HCT116 (cell line): ENCODE measurements around the gene LAMTOR1. TPM values are rescaled to one million over a fixed set of nuclear protein-coding genes. Genes with fewer than 3 reads are reported as not detected.

Source experiments
- ATAC-seq: fragments of 200-7000 bp; cut with Tn5 transposase; 2 replicates; pipeline ENCODE4 v1.9.1; 2020; ENCODE audit warnings: mild to moderate bottlenecking, moderate library complexity
- BruUV-seq: library from RNA; stranded (reverse); fragments of 400-500 nt; replicated peaks from 2 replicates; lab custom pipeline; 2021; lab: Mats Ljungman, UMichigan
- CTCF ChIA-PET: fragments of 300-600 bp; sonication (Branson Sonifier 250); formaldehyde crosslinking; loops from one replicate; lab custom pipeline; 2021; ENCODE audit warnings: antibody characterized with exemption; lab: Charles Lee
- POLR2A ChIA-PET: fragments of 300-600, 350-600 bp; sonication (Branson Sonifier 250); formaldehyde crosslinking; loops from one replicate; lab custom pipeline; 2021; ENCODE audit warnings: antibody characterized with exemption; lab: Charles Lee
- RAD21 ChIA-PET, 2 experiments: fragments of 300-600 bp; sonication (Branson Sonifier 250); formaldehyde crosslinking; loops; one replicate each; lab custom pipeline; 2023; ENCODE audit warnings: low total read pairs in 2 of 2; ENCODE audit not compliant: uncharacterized antibody in 2 of 2, unreplicated experiment in 2 of 2, low non-redundant PET in 1 of 2; lab: Charles Lee
- DNase-seq: peaks from one replicate; pipeline ENCODE4 v3.0.0-alpha.2; 2010; ENCODE audit warnings: low read depth, low spot score
- H2AFZ ChIP-seq: fragments of 200-600 bp; shearing (Covaris generic), sonication (generic); 2 replicates; pipeline ENCODE4 v1.6.1; 2017; ENCODE audit warnings: low read depth, mixed run types, mixed read lengths, antibody characterized with exemption, low read length; ENCODE audit not compliant: poor library complexity, severe bottlenecking
- H3K27ac ChIP-seq: 2 replicates; pipeline ENCODE4 v1.5.1; 2012; ENCODE audit warnings: low read depth, low read length
- H3K27me3 ChIP-seq: fragments of 200-600 bp; sonication (generic); 2 replicates; pipeline ENCODE4 v1.6.1; 2016; ENCODE audit warnings: mixed run types, low read length, mixed read lengths; ENCODE audit not compliant: insufficient read depth
- H3K36me3 ChIP-seq, 2 experiments: fragments of 200-500 bp in 1 of 2; fragments of 200-600 bp in 1 of 2; sonication (Bioruptor generic) in 1 of 2; sonication (generic) in 1 of 2; 2 replicates each; pipeline versions ENCODE4 v1.5.1 to v1.6.1; 2014 to 2016; ENCODE audit warnings: low read length in 2 of 2, inconsistent platforms in 1 of 2, mixed read lengths in 1 of 2, mixed run types in 1 of 2; ENCODE audit not compliant: insufficient read depth in 2 of 2, control insufficient read depth in 1 of 2
- H3K4me1 ChIP-seq, 2 experiments: fragments of 200-600 bp in 1 of 2; sonication (generic) in 1 of 2; 2 replicates each; pipeline versions ENCODE4 v1.5.1 to v1.6.1; 2012 to 2017; ENCODE audit warnings: low read length in 2 of 2, inconsistent platforms in 1 of 2, mild to moderate bottlenecking in 1 of 2, mixed read lengths in 1 of 2, mixed run types in 1 of 2, moderate library complexity in 1 of 2; ENCODE audit not compliant: insufficient read depth in 2 of 2, control insufficient read depth in 1 of 2
- H3K4me2 ChIP-seq: fragments of 200-600 bp; sonication (generic); 2 replicates; pipeline ENCODE4 v1.6.1; 2017; ENCODE audit warnings: mixed run types, low read length, mixed read lengths
- H3K4me3 ChIP-seq, 2 experiments: fragments of 200-600 bp in 1 of 2; sonication (generic) in 1 of 2; replicated peaks in 1 of 2; 2 replicates each; pipeline ENCODE4 v1.5.1; 2011 to 2016; ENCODE audit warnings: low read length in 2 of 2, control low read depth in 1 of 2, low read depth in 1 of 2, mild to moderate bottlenecking in 1 of 2, mixed read lengths in 1 of 2, mixed run types in 1 of 2
- H3K79me2 ChIP-seq: fragments of 200-600 bp; sonication (generic); 2 replicates; pipeline ENCODE4 v1.6.1; 2017; ENCODE audit warnings: mild to moderate bottlenecking, mixed run types, low read length, moderate library complexity, mixed read lengths; ENCODE audit not compliant: insufficient read depth
- H3K9ac ChIP-seq: fragments of 200-600 bp; sonication (generic); 2 replicates; pipeline ENCODE4 v1.6.1; 2016; ENCODE audit warnings: low read length, mixed read lengths
- H3K9me2 ChIP-seq: fragments of 200-600 bp; sonication (generic), shearing (Covaris generic); 2 replicates; pipeline ENCODE4 v1.6.1; 2017; ENCODE audit warnings: mixed run types, mild to moderate bottlenecking, moderate library complexity; ENCODE audit not compliant: insufficient read depth
- H3K9me3 ChIP-seq, 2 experiments: fragments of 200-500 bp in 1 of 2; fragments of 200-600 bp in 1 of 2; sonication (Bioruptor generic) in 1 of 2; sonication (generic) in 1 of 2; 2 replicates each; pipeline ENCODE4 v1.6.1; 2014 to 2017; ENCODE audit warnings: low read length in 2 of 2, mixed read lengths in 2 of 2, inconsistent platforms in 1 of 2, low read depth in 1 of 2, mild to moderate bottlenecking in 1 of 2, mixed run types in 1 of 2, moderate library complexity in 1 of 2; ENCODE audit not compliant: control insufficient read depth in 1 of 2, insufficient read depth in 1 of 2
- H4K20me1 ChIP-seq: fragments of 200-600 bp; sonication (generic), shearing (Covaris generic); 2 replicates; pipeline ENCODE4 v1.6.1; 2017; ENCODE audit warnings: mixed run types, mild to moderate bottlenecking, moderate library complexity; ENCODE audit not compliant: insufficient read depth
- ATF3 ChIP-seq: IDR thresholded peaks from 2 replicates; pipeline ENCODE4 v1.6.1; 2012
- CBX3 ChIP-seq: IDR thresholded peaks from 2 replicates; pipeline ENCODE4 v1.6.1; 2012; ENCODE audit warnings: low read depth
- CEBPB ChIP-seq: IDR thresholded peaks from 2 replicates; pipeline ENCODE4 v1.6.1; 2012; ENCODE audit warnings: low read depth
- EZH2 ChIP-seq: fragments of 200-600 bp; sonication (generic); IDR thresholded peaks from 2 replicates; pipeline ENCODE4 v1.6.1; 2017; ENCODE audit warnings: antibody characterized with exemption, mixed run types
- EZH2phosphoT487 ChIP-seq: fragments of 200-600 bp; IDR thresholded peaks from 2 replicates; pipeline ENCODE4 v1.6.1; 2018; ENCODE audit warnings: antibody characterized with exemption, borderline replicate concordance
- FOSL1 ChIP-seq: IDR thresholded peaks from 2 replicates; pipeline ENCODE4 v1.6.1; 2012; ENCODE audit warnings: low read depth
- MAX ChIP-seq: IDR thresholded peaks from 2 replicates; pipeline ENCODE4 v1.6.1; 2012
- POLR2A ChIP-seq: IDR thresholded peaks from 2 replicates; pipeline ENCODE4 v1.7.0; 2011; ENCODE audit warnings: borderline replicate concordance; ENCODE audit not compliant: insufficient read depth, insufficient read length; ENCODE audit errors: extremely low read depth
- POLR2AphosphoS5 ChIP-seq: IDR thresholded peaks from 2 replicates; pipeline ENCODE4 v1.6.1; 2011; ENCODE audit warnings: mild to moderate bottlenecking, low read depth, low read length, moderate library complexity
- RAD21 ChIP-seq: IDR thresholded peaks from 2 replicates; pipeline ENCODE4 v1.6.1; 2012; ENCODE audit warnings: low read depth, mild to moderate bottlenecking
- SIN3A ChIP-seq: IDR thresholded peaks from 2 replicates; pipeline ENCODE4 v1.6.1; 2012; ENCODE audit warnings: low read depth
- SP1 ChIP-seq: IDR thresholded peaks from 2 replicates; pipeline ENCODE4 v1.6.1; 2012; ENCODE audit warnings: low read depth
- TCF7L2 ChIP-seq: IDR thresholded peaks from 2 replicates; pipeline ENCODE4 v1.7.0; 2011; ENCODE audit warnings: borderline replicate concordance, inconsistent platforms; ENCODE audit not compliant: insufficient read depth, insufficient read length; ENCODE audit errors: extremely low read depth
- ZFX ChIP-seq: fragments of 450-650 bp; IDR thresholded peaks from 2 replicates; pipeline ENCODE4 v1.6.1; 2017
- intact Hi-C: fragments of 100-400 bp; cut with micrococcal nuclease; formaldehyde crosslinking; loops from 2 replicates; pipeline ENCODE4 v1.10.0; 2022
- total RNA-seq: library from RNA; stranded (reverse); gene quantifications from one replicate; pipeline ENCODE4 v1.2.1, GENCODE V29; 2021; ENCODE audit not compliant: unreplicated experiment
- TF ChIP-seq, protein P1 (sequence below): IDR thresholded peaks from 2 replicates; pipeline ENCODE4 v1.6.1; 2011; ENCODE audit warnings: mild to moderate bottlenecking, low read length, moderate library complexity; ENCODE audit not compliant: insufficient replicate concordance; ENCODE audit errors: extremely low read depth
- TF ChIP-seq, protein P2 (sequence below): IDR thresholded peaks from 2 replicates; pipeline ENCODE4 v1.6.1; 2012; ENCODE audit warnings: low read depth

LAMTOR1 gene
- total RNA-seq, 1 experiment from 2014 or later: 63.9 TPM

- H3K9me3 ChIP-seq: no peaks in the 10 kb centered on the region
- H3K4me2 ChIP-seq: no peak overlapping the region
- POLR2A ChIA-PET: interaction anchor here (0.6 kb wide), 1 partner anchor 187 kb away, joined by 3 read pairs; no protein-coding TSS in a partner anchor
- H3K4me3 ChIP-seq: no peak overlapping the region
- no peak for TF ChIP-seq TCF7L2
- no peak for TF ChIP-seq POLR2AphosphoS5
- no peak for TF ChIP-seq ZFX
- no peak for TF ChIP-seq EZH2
- TF ChIP-seq RAD21: no peak
- TF ChIP-seq ATF3: no peak
- TF ChIP-seq POLR2A: no peak
- no peak for TF ChIP-seq EZH2phosphoT487
- TF ChIP-seq, protein P1, sequence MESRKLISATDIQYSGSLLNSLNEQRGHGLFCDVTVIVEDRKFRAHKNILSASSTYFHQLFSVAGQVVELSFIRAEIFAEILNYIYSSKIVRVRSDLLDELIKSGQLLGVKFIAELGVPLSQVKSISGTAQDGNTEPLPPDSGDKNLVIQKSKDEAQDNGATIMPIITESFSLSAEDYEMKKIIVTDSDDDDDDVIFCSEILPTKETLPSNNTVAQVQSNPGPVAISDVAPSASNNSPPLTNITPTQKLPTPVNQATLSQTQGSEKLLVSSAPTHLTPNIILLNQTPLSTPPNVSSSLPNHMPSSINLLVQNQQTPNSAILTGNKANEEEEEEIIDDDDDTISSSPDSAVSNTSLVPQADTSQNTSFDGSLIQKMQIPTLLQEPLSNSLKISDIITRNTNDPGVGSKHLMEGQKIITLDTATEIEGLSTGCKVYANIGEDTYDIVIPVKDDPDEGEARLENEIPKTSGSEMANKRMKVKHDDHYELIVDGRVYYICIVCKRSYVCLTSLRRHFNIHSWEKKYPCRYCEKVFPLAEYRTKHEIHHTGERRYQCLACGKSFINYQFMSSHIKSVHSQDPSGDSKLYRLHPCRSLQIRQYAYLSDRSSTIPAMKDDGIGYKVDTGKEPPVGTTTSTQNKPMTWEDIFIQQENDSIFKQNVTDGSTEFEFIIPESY: no peak
- TF ChIP-seq, protein P2, sequence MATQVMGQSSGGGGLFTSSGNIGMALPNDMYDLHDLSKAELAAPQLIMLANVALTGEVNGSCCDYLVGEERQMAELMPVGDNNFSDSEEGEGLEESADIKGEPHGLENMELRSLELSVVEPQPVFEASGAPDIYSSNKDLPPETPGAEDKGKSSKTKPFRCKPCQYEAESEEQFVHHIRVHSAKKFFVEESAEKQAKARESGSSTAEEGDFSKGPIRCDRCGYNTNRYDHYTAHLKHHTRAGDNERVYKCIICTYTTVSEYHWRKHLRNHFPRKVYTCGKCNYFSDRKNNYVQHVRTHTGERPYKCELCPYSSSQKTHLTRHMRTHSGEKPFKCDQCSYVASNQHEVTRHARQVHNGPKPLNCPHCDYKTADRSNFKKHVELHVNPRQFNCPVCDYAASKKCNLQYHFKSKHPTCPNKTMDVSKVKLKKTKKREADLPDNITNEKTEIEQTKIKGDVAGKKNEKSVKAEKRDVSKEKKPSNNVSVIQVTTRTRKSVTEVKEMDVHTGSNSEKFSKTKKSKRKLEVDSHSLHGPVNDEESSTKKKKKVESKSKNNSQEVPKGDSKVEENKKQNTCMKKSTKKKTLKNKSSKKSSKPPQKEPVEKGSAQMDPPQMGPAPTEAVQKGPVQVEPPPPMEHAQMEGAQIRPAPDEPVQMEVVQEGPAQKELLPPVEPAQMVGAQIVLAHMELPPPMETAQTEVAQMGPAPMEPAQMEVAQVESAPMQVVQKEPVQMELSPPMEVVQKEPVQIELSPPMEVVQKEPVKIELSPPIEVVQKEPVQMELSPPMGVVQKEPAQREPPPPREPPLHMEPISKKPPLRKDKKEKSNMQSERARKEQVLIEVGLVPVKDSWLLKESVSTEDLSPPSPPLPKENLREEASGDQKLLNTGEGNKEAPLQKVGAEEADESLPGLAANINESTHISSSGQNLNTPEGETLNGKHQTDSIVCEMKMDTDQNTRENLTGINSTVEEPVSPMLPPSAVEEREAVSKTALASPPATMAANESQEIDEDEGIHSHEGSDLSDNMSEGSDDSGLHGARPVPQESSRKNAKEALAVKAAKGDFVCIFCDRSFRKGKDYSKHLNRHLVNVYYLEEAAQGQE: no peak
- TF ChIP-seq SP1: no peak
- TF ChIP-seq CBX3: no peak
- no peak for TF ChIP-seq CEBPB
- no peak for TF ChIP-seq FOSL1
- no peak for TF ChIP-seq SIN3A
- TF ChIP-seq MAX: no peak
- no peaks in the 10 kb centered on the region for H3K9me2 ChIP-seq
- peaks cover 9 to 14% of the 10 kb centered on the region in 2 experiments; a peak in 3 of 4 replicates for H3K4me1 ChIP-seq
- CTCF ChIA-PET: interaction anchor here (1.2 to 2.5 kb wide), 2 partner anchors 8 to 74 kb away, joined by 4 to 10 read pairs; no protein-coding TSS in a partner anchor
- H3K9ac ChIP-seq: no peak overlapping the region
- peaks cover 18% of the 10 kb centered on the region in 2 experiments; a peak in 3 of 4 replicates for H3K36me3 ChIP-seq
- no peak overlapping the region for H3K27ac ChIP-seq
- peaks cover 36% of the 10 kb centered on the region for H3K79me2 ChIP-seq
- BruUV-seq: no TSS peak
- intact Hi-C loops: no loop called here
- DNase-seq: no peak
- H2AFZ ChIP-seq: no peak overlapping the region
- no peak for ATAC-seq
- H4K20me1 ChIP-seq: no peaks in the 10 kb centered on the region
- RAD21 ChIA-PET: no interaction called here
- H3K27me3 ChIP-seq: no peaks in the 10 kb centered on the region
Observed at GRCh38 chr11:72098741-72099140, 4.4 kb downstream of the LAMTOR1 start.
